GM12878 (cell line): ENCODE results near the gene FN3K. TPM values are rescaled to one million over a fixed set of nuclear protein-coding genes. Genes with fewer than 3 reads are reported as not detected.
A peak's percentile ranks its signal among the peaks of the same experiment; 100 is the strongest.

Source experiments
- ATAC-seq: fragments of 200-7000 bp; cut with Tn5 transposase; 3 replicates; pipeline ENCODE4 v1.9.1; 2020; ENCODE audit warnings: mild to moderate bottlenecking, moderate library complexity
- BruUV-seq: library from RNA; stranded (reverse); fragments of 400-500 nt; replicated peaks from 2 replicates; lab custom pipeline; 2021; lab: Mats Ljungman, UMichigan
- CTCF ChIA-PET: fragments of 300-600 bp; sonication (Branson Sonifier 250); formaldehyde crosslinking; extraction: SDS; loops from one replicate; lab custom pipeline; 2021; ENCODE audit warnings: inconsistent platforms; lab: Yijun Ruan, JAX
- POLR2A ChIA-PET: fragments of 350-600 bp; formaldehyde crosslinking; extraction: SDS; loops from one replicate; lab custom pipeline; 2021; ENCODE audit warnings: inconsistent platforms; lab: Charles Lee
- RAD21 ChIA-PET: fragments of 300-600 bp; sonication (Branson Sonifier 250); formaldehyde crosslinking; loops from one replicate; lab custom pipeline; 2023; ENCODE audit warnings: antibody characterized with exemption; ENCODE audit not compliant: unreplicated experiment; lab: Charles Lee
- SMC1A ChIA-PET: fragments of 300-600 bp; sonication (Branson Sonifier 250); formaldehyde crosslinking; loops from one replicate; lab custom pipeline; 2023; ENCODE audit not compliant: unreplicated experiment, uncharacterized antibody; lab: Charles Lee
- DNase-seq: peaks from one replicate; pipeline ENCODE4 v3.0.0-alpha.2; 2011; ENCODE audit warnings: low read depth, low spot score
- FAIRE-seq: peaks from 3 replicates; lab custom pipeline; 2011; peaks lifted over from hg19 to GRCh38; lab: Jason Lieb, UNC
- H2AFZ ChIP-seq: 2 replicates; pipeline ENCODE4 v1.6.0; 2011; ENCODE audit warnings: low read depth, low read length, control low read depth; ENCODE audit not compliant: control insufficient read depth
- H3K27ac ChIP-seq: 2 replicates; pipeline ENCODE4 v1.5.1; 2011; ENCODE audit warnings: control low read depth; ENCODE audit not compliant: control insufficient read depth, insufficient read depth
- H3K27me3 ChIP-seq, 2 experiments: replicated peaks in 1 of 2; 2 replicates each; pipeline versions ENCODE4 v1.6.0 to v1.6.1; 2011; ENCODE audit warnings: low read length in 1 of 2; ENCODE audit not compliant: control insufficient read depth in 2 of 2, insufficient read depth in 2 of 2
- H3K36me3 ChIP-seq, 2 experiments: 2 replicates each; pipeline ENCODE4 v1.5.1; 2011; ENCODE audit warnings: low read length in 1 of 2; ENCODE audit not compliant: control insufficient read depth in 2 of 2, insufficient read depth in 2 of 2
- H3K4me1 ChIP-seq: 2 replicates; pipeline ENCODE4 v1.6.1; 2011; ENCODE audit warnings: mild to moderate bottlenecking, low read length, moderate library complexity, mixed read lengths; ENCODE audit not compliant: control insufficient read depth, insufficient read depth
- H3K4me2 ChIP-seq: 2 replicates; pipeline ENCODE4 v1.6.0; 2011; ENCODE audit warnings: control low read depth; ENCODE audit not compliant: control insufficient read depth, insufficient read depth
- H3K4me3 ChIP-seq: fragments of 200-600 bp; sonication (generic); 2 replicates; pipeline ENCODE4 v1.5.1; 2016
- H3K79me2 ChIP-seq: 2 replicates; pipeline ENCODE4 v1.6.0; 2011; ENCODE audit warnings: low read length; ENCODE audit not compliant: control insufficient read depth, insufficient read depth
- H3K9ac ChIP-seq: 2 replicates; pipeline ENCODE4 v1.8.0; 2011; ENCODE audit warnings: low read length, control low read depth, mixed read lengths; ENCODE audit not compliant: control insufficient read depth, insufficient read depth
- H3K9me3 ChIP-seq: replicated peaks from 3 replicates; pipeline ENCODE4 v1.5.1; 2011; ENCODE audit warnings: mild to moderate bottlenecking, low read length; ENCODE audit not compliant: control insufficient read depth, insufficient read depth
- H4K20me1 ChIP-seq: 2 replicates; pipeline ENCODE4 v1.6.0; 2011; ENCODE audit not compliant: control insufficient read depth, insufficient read depth
- BHLHE40 ChIP-seq, 2 experiments: fragments of 450-650 bp in 1 of 2; IDR thresholded peaks; 2 replicates each; pipeline ENCODE4 v1.6.1; 2011 to 2017; ENCODE audit warnings: low read depth in 2 of 2, borderline replicate concordance in 1 of 2, improper control_type of control experiment in 1 of 2, low read length in 1 of 2, mild to moderate bottlenecking in 1 of 2
- CHD4 ChIP-seq: fragments of 200-600 bp; sonication (generic); IDR thresholded peaks from 2 replicates; pipeline ENCODE4 v1.6.1; 2016; ENCODE audit warnings: mild to moderate bottlenecking
- ESRRA ChIP-seq: IDR thresholded peaks from 2 replicates; pipeline ENCODE4 v1.6.1; 2012; ENCODE audit warnings: mild to moderate bottlenecking, low read length, improper control_type of control experiment
- LARP7 ChIP-seq: fragments of 450-650 bp; IDR thresholded peaks from 2 replicates; pipeline ENCODE4 v1.6.1; 2017; ENCODE audit warnings: mild to moderate bottlenecking
- WGBS: methylation state at CpG from one replicate; pipeline ENCODE4 v1.1.6; 2016; ENCODE audit warnings: low lambda C conversion rate; ENCODE audit not compliant: insufficient replicate concordance, insufficient coverage; ENCODE audit errors: missing lambda C conversion rate; 5-methylcytosine and 5-hydroxymethylcytosine counted together
- in situ Hi-C: fragments of 300-500 bp; cut with MboI; formaldehyde crosslinking; loops from 9 replicates; pipeline ENCODE4 v1.14.3; 2018; ENCODE audit warnings: mixed read lengths
- intact Hi-C: fragments of 100-400 bp; cut with micrococcal nuclease; formaldehyde crosslinking; loops from one replicate; pipeline ENCODE4 v1.14.2; 2022; ENCODE audit not compliant: unreplicated experiment
- polyA plus RNA-seq, 11 experiments: library from polyadenylated mRNA; depleted of rRNA in 4 of 11; unstranded in 6 of 11; stranded (reverse) in 5 of 11; fragments of >200 nt; fragmentation: Nextera tagmentation in 4 of 11; fragmentation: Illumina TruSeq in 1 of 11; extraction: Ambion mirVana in 4 of 11; extraction: Trizol in 1 of 11; gene quantifications; 1 replicate in 1 of 11; 2 replicates in 10 of 11; pipeline versions ENCODE4 v1.2.1 to v1.2.3, GENCODE V29; 2011 to 2016; ENCODE audit warnings: inconsistent platforms in 2 of 11, missing spikeins in 2 of 11, low read depth in 1 of 11
- total RNA-seq, 4 experiments: library from RNA; depleted of rRNA in 3 of 4; stranded (reverse); fragments of >200 nt in 3 of 4; fragmentation: Illumina TruSeq in 1 of 4; extraction: Trizol in 1 of 4; gene quantifications; 2 replicates each; pipeline versions ENCODE4 v1.2.1 to v1.2.3, GENCODE V29; 2013 to 2021
- TF ChIP-seq, protein P1 (sequence below): fragments of 450-650 bp; IDR thresholded peaks from 2 replicates; pipeline ENCODE4 v1.6.1; 2014; ENCODE audit warnings: mild to moderate bottlenecking
- TF ChIP-seq, protein P2 (sequence below): fragments of 150-350 bp; IDR thresholded peaks from 2 replicates; pipeline ENCODE4 v1.6.1; 2016; ENCODE audit warnings: low read depth, low read length
- TF ChIP-seq, protein P3 (sequence below): fragments of 450-650 bp; formaldehyde crosslinking; IDR thresholded peaks from 2 replicates; pipeline ENCODE4 v1.5.0; 2022; ENCODE audit warnings: mild to moderate bottlenecking, missing genetic modification characterization

The FN3K gene
- total and polyA plus RNA-seq, 10 of the 15 experiments (the other 5 are each of a cell fraction or from before 2014, with no cell fraction given) = 0.08 to 0.51 (median 0.17) TPM; not detected in 7

DNA sequence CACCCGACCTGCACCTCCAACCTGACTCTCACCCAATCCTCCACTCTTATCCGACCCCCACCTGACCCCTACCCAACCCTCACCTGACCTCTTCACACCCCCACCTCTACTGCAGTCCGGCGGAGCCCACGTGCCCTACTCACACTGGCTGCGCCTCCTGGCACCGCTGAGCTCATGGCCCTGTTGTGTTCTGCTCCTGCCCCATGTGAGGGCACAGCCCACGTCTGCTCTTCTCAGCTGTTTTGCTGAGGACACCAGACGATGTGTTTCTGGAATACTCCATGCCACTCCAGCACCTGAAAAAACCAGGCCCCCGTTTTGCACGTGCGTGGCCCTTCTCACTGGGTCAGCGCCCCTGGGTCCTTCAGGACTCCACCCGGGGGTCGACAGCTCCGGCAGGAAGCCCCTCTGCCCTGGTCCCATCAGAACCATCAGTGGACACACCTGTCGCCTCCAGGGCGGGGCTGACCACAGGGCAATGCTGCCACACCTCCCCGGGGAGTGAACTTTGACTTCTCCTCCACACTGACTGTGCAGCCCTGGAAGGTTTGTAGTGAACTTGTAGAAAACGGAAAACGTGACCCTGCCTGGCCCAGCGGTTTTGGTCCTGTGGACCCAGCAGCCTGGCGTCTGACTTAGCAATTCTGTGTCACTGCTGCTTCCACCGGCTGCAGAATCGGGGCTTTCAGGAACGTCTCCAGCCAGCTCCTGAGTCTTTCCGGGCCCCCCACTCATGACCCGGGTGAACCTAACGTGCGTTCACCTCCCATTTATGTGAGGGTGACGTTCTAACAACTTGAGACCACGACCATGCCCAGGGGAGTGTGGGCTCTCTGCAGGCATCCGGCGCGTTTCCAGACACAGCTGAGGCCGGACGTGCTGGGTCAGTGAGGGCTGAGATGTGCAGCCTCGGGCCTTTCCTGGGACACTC is 31.2 kb upstream of the FN3K start:
- H3K9ac ChIP-seq = no peak overlapping the region
- no peak overlapping the region for H2AFZ ChIP-seq
- intact Hi-C loops = no loop called here
- no peak for DNase-seq
- TF ChIP-seq ESRRA (no peak), BHLHE40 (IDR thresholded peaks at IDR 0.05; ENCODE audit: borderline replicate concordance in 1 of 2, low read depth in 2 of 2, low read length in 1 of 2) (0 out of 4 replicates have a peak, but pooled peaks of 1 of the 2 experiments have one; percentile 3)
- H3K4me3 ChIP-seq = no peak overlapping the region
- H3K4me2 ChIP-seq = no peak overlapping the region
- ChIA-PET CTCF (no interaction called here), RAD21 (no interaction called here), POLR2A (no interaction called here), SMC1A (interaction anchor here (0.6 kb wide), 1 partner anchor 61 kb away, joined by 3 read pairs; no protein-coding TSS in a partner anchor)
- H3K27me3 ChIP-seq = no peaks in the 10 kb centered on the region
- ATAC-seq = no peak
- H3K36me3 ChIP-seq = no peaks in the 10 kb centered on the region
- BruUV-seq = no TSS peak
- no peaks in the 10 kb centered on the region for H3K9me3 ChIP-seq
- no peak overlapping the region for H3K27ac ChIP-seq
- no peaks in the 10 kb centered on the region for H4K20me1 ChIP-seq
- in situ Hi-C loops = no loop called here
- H3K4me1 ChIP-seq = peaks cover 9% of the 10 kb centered on the region
- no peaks in the 10 kb centered on the region for H3K79me2 ChIP-seq
- FAIRE-seq = no peak
- 63% methylated on average over 37 of the region's 38 CpGs for WGBS

DNA sequence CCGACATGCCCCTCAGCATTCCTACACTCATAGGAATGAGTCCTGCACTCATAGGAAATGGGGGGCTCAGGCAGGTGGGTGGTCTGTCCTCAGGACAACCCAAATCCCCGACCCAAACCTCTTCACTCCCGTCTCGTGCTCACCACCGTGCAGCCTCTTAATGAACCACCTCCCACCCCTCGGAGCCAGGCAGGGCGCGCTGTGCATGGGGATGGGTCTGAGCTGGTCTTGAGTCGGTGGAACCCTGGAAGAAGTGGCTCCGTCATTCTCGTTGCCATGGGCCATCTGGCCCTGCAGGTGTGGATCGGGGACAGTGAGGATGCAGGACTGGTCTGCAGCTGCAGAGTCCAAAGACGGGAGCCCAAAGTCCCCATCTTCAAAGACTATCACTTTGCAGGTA is 30.5 kb upstream of the FN3K start:
- Histone ChIP-seq H3K4me1 (peaks cover 10% of the 10 kb centered on the region), H4K20me1 (no peaks in the 10 kb centered on the region), H3K4me3 (no peak overlapping the region), H2AFZ (no peak overlapping the region), H3K9me3 (no peaks in the 10 kb centered on the region), H3K4me2 (no peak overlapping the region), H3K79me2 (no peaks in the 10 kb centered on the region), H3K9ac (no peak overlapping the region), H3K36me3 (no peaks in the 10 kb centered on the region), H3K27me3 (no peaks in the 10 kb centered on the region), H3K27ac (no peak overlapping the region)
- in situ Hi-C loops (no loop called here), intact Hi-C loops (no loop called here)
- ATAC-seq = no peak
- DNase-seq = no peak
- RAD21 ChIA-PET = no interaction called here
- BruUV-seq = no TSS peak
- FAIRE-seq = no peak
- CTCF ChIA-PET = no interaction called here
- SMC1A ChIA-PET = interaction anchor here (0.6 kb wide), 1 partner anchor 62 kb away, joined by 3 read pairs; no protein-coding TSS in a partner anchor
- 73% methylated on average over 13 of the region's 13 CpGs for WGBS
- POLR2A ChIA-PET = no interaction called here
- TF ChIP-seq, protein P1, sequence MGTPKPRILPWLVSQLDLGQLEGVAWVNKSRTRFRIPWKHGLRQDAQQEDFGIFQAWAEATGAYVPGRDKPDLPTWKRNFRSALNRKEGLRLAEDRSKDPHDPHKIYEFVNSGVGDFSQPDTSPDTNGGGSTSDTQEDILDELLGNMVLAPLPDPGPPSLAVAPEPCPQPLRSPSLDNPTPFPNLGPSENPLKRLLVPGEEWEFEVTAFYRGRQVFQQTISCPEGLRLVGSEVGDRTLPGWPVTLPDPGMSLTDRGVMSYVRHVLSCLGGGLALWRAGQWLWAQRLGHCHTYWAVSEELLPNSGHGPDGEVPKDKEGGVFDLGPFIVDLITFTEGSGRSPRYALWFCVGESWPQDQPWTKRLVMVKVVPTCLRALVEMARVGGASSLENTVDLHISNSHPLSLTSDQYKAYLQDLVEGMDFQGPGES = no peak
- TF ChIP-seq CHD4 = no peak
- no peak for TF ChIP-seq LARP7
- TF ChIP-seq, protein P2, sequence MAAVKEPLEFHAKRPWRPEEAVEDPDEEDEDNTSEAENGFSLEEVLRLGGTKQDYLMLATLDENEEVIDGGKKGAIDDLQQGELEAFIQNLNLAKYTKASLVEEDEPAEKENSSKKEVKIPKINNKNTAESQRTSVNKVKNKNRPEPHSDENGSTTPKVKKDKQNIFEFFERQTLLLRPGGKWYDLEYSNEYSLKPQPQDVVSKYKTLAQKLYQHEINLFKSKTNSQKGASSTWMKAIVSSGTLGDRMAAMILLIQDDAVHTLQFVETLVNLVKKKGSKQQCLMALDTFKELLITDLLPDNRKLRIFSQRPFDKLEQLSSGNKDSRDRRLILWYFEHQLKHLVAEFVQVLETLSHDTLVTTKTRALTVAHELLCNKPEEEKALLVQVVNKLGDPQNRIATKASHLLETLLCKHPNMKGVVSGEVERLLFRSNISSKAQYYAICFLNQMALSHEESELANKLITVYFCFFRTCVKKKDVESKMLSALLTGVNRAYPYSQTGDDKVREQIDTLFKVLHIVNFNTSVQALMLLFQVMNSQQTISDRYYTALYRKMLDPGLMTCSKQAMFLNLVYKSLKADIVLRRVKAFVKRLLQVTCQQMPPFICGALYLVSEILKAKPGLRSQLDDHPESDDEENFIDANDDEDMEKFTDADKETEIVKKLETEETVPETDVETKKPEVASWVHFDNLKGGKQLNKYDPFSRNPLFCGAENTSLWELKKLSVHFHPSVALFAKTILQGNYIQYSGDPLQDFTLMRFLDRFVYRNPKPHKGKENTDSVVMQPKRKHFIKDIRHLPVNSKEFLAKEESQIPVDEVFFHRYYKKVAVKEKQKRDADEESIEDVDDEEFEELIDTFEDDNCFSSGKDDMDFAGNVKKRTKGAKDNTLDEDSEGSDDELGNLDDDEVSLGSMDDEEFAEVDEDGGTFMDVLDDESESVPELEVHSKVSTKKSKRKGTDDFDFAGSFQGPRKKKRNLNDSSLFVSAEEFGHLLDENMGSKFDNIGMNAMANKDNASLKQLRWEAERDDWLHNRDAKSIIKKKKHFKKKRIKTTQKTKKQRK = no peak
- TF ChIP-seq, protein P3, sequence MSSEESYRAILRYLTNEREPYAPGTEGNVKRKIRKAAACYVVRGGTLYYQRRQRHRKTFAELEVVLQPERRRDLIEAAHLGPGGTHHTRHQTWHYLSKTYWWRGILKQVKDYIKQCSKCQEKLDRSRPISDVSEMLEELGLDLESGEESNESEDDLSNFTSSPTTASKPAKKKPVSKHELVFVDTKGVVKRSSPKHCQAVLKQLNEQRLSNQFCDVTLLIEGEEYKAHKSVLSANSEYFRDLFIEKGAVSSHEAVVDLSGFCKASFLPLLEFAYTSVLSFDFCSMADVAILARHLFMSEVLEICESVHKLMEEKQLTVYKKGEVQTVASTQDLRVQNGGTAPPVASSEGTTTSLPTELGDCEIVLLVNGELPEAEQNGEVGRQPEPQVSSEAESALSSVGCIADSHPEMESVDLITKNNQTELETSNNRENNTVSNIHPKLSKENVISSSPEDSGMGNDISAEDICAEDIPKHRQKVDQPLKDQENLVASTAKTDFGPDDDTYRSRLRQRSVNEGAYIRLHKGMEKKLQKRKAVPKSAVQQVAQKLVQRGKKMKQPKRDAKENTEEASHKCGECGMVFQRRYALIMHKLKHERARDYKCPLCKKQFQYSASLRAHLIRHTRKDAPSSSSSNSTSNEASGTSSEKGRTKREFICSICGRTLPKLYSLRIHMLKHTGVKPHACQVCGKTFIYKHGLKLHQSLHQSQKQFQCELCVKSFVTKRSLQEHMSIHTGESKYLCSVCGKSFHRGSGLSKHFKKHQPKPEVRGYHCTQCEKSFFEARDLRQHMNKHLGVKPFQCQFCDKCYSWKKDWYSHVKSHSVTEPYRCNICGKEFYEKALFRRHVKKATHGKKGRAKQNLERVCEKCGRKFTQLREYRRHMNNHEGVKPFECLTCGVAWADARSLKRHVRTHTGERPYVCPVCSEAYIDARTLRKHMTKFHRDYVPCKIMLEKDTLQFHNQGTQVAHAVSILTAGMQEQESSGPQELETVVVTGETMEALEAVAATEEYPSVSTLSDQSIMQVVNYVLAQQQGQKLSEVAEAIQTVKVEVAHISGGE (CRISPR knock-in tag) = no peak
